ENCODE data around the gene KIF17. TPM values are rescaled to one million over a fixed set of nuclear protein-coding genes. Genes with fewer than 3 reads are reported as not detected.

KIF17 gene
- polyA plus RNA-seq, 1 of the 3 experiments (the other 2 are of a cell fraction), result 4.3 TPM

- TF ChIP-seq ZBTB33 (IDR thresholded peaks at IDR 0.05; ENCODE audit: borderline replicate concordance, low read depth) (no peak), USF1 (IDR thresholded peaks at IDR 0.05; ENCODE audit: borderline replicate concordance, low read depth) (no peak), FOXJ3 (CRISPR knock-in tag; IDR thresholded peaks at IDR 0.05) (no peak), TEAD4 (IDR thresholded peaks at IDR 0.05; ENCODE audit: borderline replicate concordance, insufficient read depth) (no peak), ELF1 (IDR thresholded peaks at IDR 0.05) (no peak), GATA2 (CRISPR knock-in tag; IDR thresholded peaks at IDR 0.05) (no peak), RXRA (IDR thresholded peaks at IDR 0.05; ENCODE audit: borderline replicate concordance, low read depth) (no peak), RAD21 (IDR thresholded peaks at IDR 0.05; ENCODE audit: low read length) (no peak)
These were observed 49.5 kb upstream of the KIF17 start (continued) for GRCh38 chr1:20767271-20767670.

GRCh38 chr1:20763417-20763816 lies 45.6 kb upstream of the KIF17 start:
- DNase-seq, result no peak
- Histone ChIP-seq H3K9me3 (no peaks in the 10 kb centered on the region), H3K27ac (ENCODE audit: low read depth in 2 of 2, low read length in 1 of 2) (no peak overlapping the region), H3K79me2 (ENCODE audit: insufficient read depth) (peaks cover 46% of the 10 kb centered on the region), H2AFZ (ENCODE audit: low read depth) (no peak overlapping the region), H3F3A (replicated peaks; ENCODE audit: insufficient read depth) (peaks cover 13% of the 10 kb centered on the region), H3K4me2 (no peak overlapping the region), H3K4me1 (ENCODE audit: control insufficient read depth in 1 of 2, insufficient read depth in 2 of 2, low read depth in 1 of 2, low read length in 1 of 2) (no peaks in the 10 kb centered on the region), H3K4me3 (ENCODE audit: low read depth in 2 of 2, low read length in 1 of 2) (no peak overlapping the region), H3K9ac (no peak overlapping the region), H3K27me3 (ENCODE audit: insufficient read depth) (no peaks in the 10 kb centered on the region), H3K9me2 (no peaks in the 10 kb centered on the region), H4K20me1 (ENCODE audit: insufficient read depth) (0 out of 2 replicates have a peak, but pooled peaks cover 8% of the 10 kb centered on the region), H3K36me3 (replicated peaks in 1 of 2; ENCODE audit: control insufficient read depth in 1 of 2, insufficient read depth in 2 of 2, low read length in 1 of 2) (peaks cover 66 to 95% of the 10 kb centered on the region in 2 experiments)
- CTCF ChIA-PET, result no interaction called here
- 97% methylated on average over 3 of the region's 3 CpGs for WGBS (ENCODE audit: low lambda C conversion rate)
- no peak for TF ChIP-seq MEF2A (IDR thresholded peaks at IDR 0.05; ENCODE audit: borderline replicate concordance, low read depth)
- TF ChIP-seq POLR2AphosphoS5 (IDR thresholded peaks at IDR 0.05; ENCODE audit: low read depth, low read length), result no peak
- no peak for TF ChIP-seq JUND (IDR thresholded peaks at IDR 0.05)
- TF ChIP-seq ELF1 (IDR thresholded peaks at IDR 0.05), result no peak
- no peak for TF ChIP-seq GABPA (IDR thresholded peaks at IDR 0.05; ENCODE audit: low read depth)
- TF ChIP-seq FOSL2 (IDR thresholded peaks at IDR 0.05; ENCODE audit: borderline replicate concordance, low read depth), result no peak
- no peak for TF ChIP-seq RXRA (IDR thresholded peaks at IDR 0.05; ENCODE audit: borderline replicate concordance, low read depth)
- no peak for TF ChIP-seq PBX3 (IDR thresholded peaks at IDR 0.05)
- no peak for TF ChIP-seq NFIC (IDR thresholded peaks at IDR 0.05; ENCODE audit: borderline replicate concordance)
- TF ChIP-seq MAX (IDR thresholded peaks at IDR 0.05; ENCODE audit: low read depth), result no peak
- TF ChIP-seq USF2 (IDR thresholded peaks at IDR 0.05; ENCODE audit: borderline replicate concordance, low read depth, low read length), result no peak
- no peak for TF ChIP-seq SMC3 (IDR thresholded peaks at IDR 0.05; ENCODE audit: low read depth, low read length)
- no peak for TF ChIP-seq CHD2 (IDR thresholded peaks at IDR 0.05; ENCODE audit: low read length, partially characterized antibody)
- no peak for TF ChIP-seq EZH2phosphoT487 (IDR thresholded peaks at IDR 0.05; ENCODE audit: borderline replicate concordance, low read depth)
- TF ChIP-seq TAF1 (IDR thresholded peaks at IDR 0.05; ENCODE audit: borderline replicate concordance, low read depth, low read length), result no peak
- TF ChIP-seq RCOR1 (IDR thresholded peaks at IDR 0.05; ENCODE audit: low read length), result no peak
- no peak for TF ChIP-seq IRF3 (IDR thresholded peaks at IDR 0.05; ENCODE audit: low read depth, low read length)
- no peak for TF ChIP-seq ZBTB33 (IDR thresholded peaks at IDR 0.05; ENCODE audit: borderline replicate concordance, low read depth)
- POLR2A ChIA-PET, result no interaction called here

Data from SK-N-SH (cell line).